Type B pancreatic cell (in vitro differentiated cells): ENCODE results near the gene ANTKMT. TPM values are rescaled to one million over a fixed set of nuclear protein-coding genes. Genes with fewer than 3 reads are reported as not detected.

Source experiments
- DNase-seq: peaks from one replicate; pipeline ENCODE4 v3.0.0; 2021; ENCODE audit warnings: mixed read lengths; ENCODE audit not compliant: unreplicated experiment; ENCODE audit errors: extremely low spot score
- H3K27ac Mint-ChIP-seq: 2 replicates; pipeline ENCODE4 v1.8.0; 2021; ENCODE audit warnings: mild to moderate bottlenecking, mixed read lengths
- H3K27me3 Mint-ChIP-seq: 2 replicates; pipeline ENCODE4 v1.8.0; 2021; ENCODE audit warnings: mixed read lengths
- H3K36me3 Mint-ChIP-seq: 2 replicates; pipeline ENCODE4 v1.8.0; 2021; ENCODE audit warnings: mixed read lengths
- H3K4me1 Mint-ChIP-seq: one replicate; pipeline ENCODE4 v1.8.0; 2021; ENCODE audit warnings: mixed read lengths; ENCODE audit not compliant: unreplicated experiment
- H3K4me3 Mint-ChIP-seq: 2 replicates; pipeline ENCODE4 v1.8.0; 2021; ENCODE audit warnings: mild to moderate bottlenecking, mixed read lengths
- H3K9me3 Mint-ChIP-seq: 2 replicates; pipeline ENCODE4 v1.8.0; 2021; ENCODE audit warnings: mixed read lengths
- CTCF ChIP-seq: fragments of 200-600 bp; sonication (generic); conservative IDR thresholded peaks from 2 replicates; pipeline ENCODE4 v1.5.0; 2021; ENCODE audit warnings: antibody characterized with exemption, mild to moderate bottlenecking
- long read RNA-seq: library from polyadenylated mRNA; unstranded; transcript quantifications from one replicate; pipeline ENCODE4 v2.0.0, GENCODE V29; 2020
- total RNA-seq: library from RNA; stranded (reverse); gene quantifications from 2 replicates; pipeline ENCODE4 v1.2.1, GENCODE V29; 2021; ENCODE audit warnings: low replicate concordance

ANTKMT gene, protein sequence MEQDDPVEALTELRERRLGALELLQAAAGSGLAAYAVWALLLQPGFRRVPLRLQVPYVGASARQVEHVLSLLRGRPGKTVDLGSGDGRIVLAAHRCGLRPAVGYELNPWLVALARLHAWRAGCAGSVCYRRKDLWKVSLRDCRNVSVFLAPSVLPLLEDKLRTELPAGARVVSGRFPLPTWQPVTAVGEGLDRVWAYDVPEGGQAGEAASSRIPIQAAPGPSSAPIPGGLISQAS
- 33.5 and 34.8 TPM in 2 replicates for total RNA-seq
- long read RNA-seq, result 0 reads

- Mint-ChIP-seq H3K27me3 (no peaks in the 10 kb centered on the region), H3K4me1 (peaks cover 11% of the 10 kb centered on the region), H3K36me3 (no peaks in the 10 kb centered on the region), H3K27ac (no peak within 1 kb of the TSS), H3K4me3 (peak within 1 kb of the TSS; percentile 84), H3K9me3 (no peaks in the 10 kb centered on the region)
- TF ChIP-seq CTCF, result no peak
- DNase-seq, result peak; percentile 91
Observed at GRCh38 chr16:720990-721764, at the start of gene ANTKMT. ANTKMT (plus strand) TSS chr16:721146; CDS start chr16:721275, 129 bp downstream.

GRCh38 chr16:671353-672131 is 49.4 kb upstream of the ANTKMT start:
- no peak overlapping the region for H3K4me3 Mint-ChIP-seq
- peaks cover 5% of the 10 kb centered on the region for H3K27me3 Mint-ChIP-seq
- TF ChIP-seq CTCF, result no peak
- H3K9me3 Mint-ChIP-seq, result no peaks in the 10 kb centered on the region
- H3K36me3 Mint-ChIP-seq, result no peaks in the 10 kb centered on the region
- no peak for DNase-seq
- no peak overlapping the region for H3K27ac Mint-ChIP-seq
- peaks cover 4% of the 10 kb centered on the region for H3K4me1 Mint-ChIP-seq

DNA sequence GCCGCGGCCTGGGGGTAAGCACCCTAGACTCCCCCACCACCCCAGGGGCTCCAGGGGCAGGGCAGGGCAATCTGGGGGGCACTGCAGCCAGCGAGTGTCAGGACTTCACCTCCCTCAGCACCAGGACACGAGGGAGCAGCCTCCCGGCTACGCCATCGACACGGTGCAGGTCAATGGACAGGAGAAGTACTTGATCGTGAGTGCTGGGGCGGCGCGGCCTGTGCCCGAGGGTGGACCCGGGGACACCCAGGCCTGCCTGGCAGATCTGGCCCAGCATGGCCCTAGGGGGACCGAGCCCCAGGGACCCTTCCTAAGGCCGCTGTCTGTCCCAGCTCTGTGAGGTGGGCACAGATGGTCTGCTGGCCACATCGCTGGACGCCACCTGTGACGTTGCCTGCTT is 48.6 kb upstream of the ANTKMT start:
- no peak overlapping the region for H3K4me3 Mint-ChIP-seq
- no peak overlapping the region for H3K27ac Mint-ChIP-seq
- H3K27me3 Mint-ChIP-seq, result peaks cover 5% of the 10 kb centered on the region
- H3K9me3 Mint-ChIP-seq, result no peaks in the 10 kb centered on the region
- H3K36me3 Mint-ChIP-seq, result no peaks in the 10 kb centered on the region
- no peak for TF ChIP-seq CTCF
- no peak for DNase-seq
- peaks cover 4% of the 10 kb centered on the region for H3K4me1 Mint-ChIP-seq

- H3K4me3 Mint-ChIP-seq, result peak overlapping the region; percentile 28
- no peak for TF ChIP-seq CTCF
Observed at GRCh38 chr16:672851-673250, 48.1 kb upstream of the ANTKMT start.

GRCh38 chr16:673399-673991 is 47.5 kb upstream of the ANTKMT start:
- no peak for DNase-seq
- Mint-ChIP-seq H3K4me3 (no peak overlapping the region), H3K27me3 (peaks cover 5% of the 10 kb centered on the region), H3K9me3 (no peaks in the 10 kb centered on the region), H3K4me1 (no peaks in the 10 kb centered on the region), H3K27ac (no peak overlapping the region), H3K36me3 (no peaks in the 10 kb centered on the region)
- no peak for TF ChIP-seq CTCF

More at GRCh38 chr16:672851-673250, 48.1 kb upstream of the ANTKMT start:
- Mint-ChIP-seq H3K9me3 (no peaks in the 10 kb centered on the region), H3K36me3 (no peaks in the 10 kb centered on the region), H3K27ac (no peak overlapping the region), H3K4me1 (no peaks in the 10 kb centered on the region), H3K27me3 (peaks cover 5% of the 10 kb centered on the region)
- no peak for DNase-seq
